ENCODE data around the gene PPP1R8. TPM values are rescaled to one million over a fixed set of nuclear protein-coding genes. Genes with fewer than 3 reads are reported as not detected.

The PPP1R8 gene
- total and polyA plus RNA-seq, 9 of the 15 experiments (the other 6 are each of a cell fraction or from before 2014, with no cell fraction given) = 16.2 to 107 (median 75.3) TPM

DNA sequence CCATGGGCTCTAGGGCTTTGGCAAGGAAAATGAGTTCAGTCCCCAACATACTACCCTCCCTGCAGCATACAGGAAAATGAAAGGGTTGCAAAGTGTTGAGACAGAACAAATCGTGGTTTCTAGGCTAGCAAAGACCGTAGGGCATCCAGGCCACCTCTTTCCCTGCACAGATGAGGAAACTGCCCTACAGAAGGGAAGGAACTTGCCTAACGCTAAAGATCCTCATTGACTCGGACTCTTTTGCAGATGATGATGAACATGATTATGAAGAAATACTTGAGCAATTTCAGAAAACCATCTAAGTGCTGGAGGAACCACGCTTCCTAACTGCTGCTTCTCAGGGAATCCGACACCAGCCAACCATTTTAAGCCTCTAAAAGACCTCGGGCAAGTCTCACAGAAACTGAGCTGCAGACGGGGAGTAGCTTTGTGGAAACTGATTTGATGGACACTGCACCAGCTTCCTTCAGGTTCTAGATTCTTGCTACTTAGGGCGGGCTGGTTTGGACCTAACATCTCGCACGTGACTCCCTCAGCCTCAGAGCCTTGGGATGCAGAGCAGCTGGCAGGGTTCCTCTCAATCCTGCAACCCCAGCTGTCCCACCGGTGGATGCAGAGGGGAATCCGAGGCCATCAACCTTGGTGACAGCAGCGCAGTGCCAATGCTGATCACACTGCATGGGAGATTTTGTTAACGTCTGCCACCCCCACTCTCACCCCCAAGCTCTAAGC, 55.2 kb downstream of the PPP1R8 start (continued):
- TF ChIP-seq ZKSCAN1 (IDR thresholded peaks at IDR 0.05; ENCODE audit: low read depth, low read length) = no peak
- TF ChIP-seq TOE1 (IDR thresholded peaks at IDR 0.05; ENCODE audit: borderline replicate concordance) = no peak
- no peak for TF ChIP-seq TOE1 (CRISPR knock-in tag; IDR thresholded peaks at IDR 0.05; ENCODE audit: borderline replicate concordance, low read depth)
- no peak for TF ChIP-seq ZNF583 (CRISPR knock-in tag; IDR thresholded peaks at IDR 0.05)

DNA sequence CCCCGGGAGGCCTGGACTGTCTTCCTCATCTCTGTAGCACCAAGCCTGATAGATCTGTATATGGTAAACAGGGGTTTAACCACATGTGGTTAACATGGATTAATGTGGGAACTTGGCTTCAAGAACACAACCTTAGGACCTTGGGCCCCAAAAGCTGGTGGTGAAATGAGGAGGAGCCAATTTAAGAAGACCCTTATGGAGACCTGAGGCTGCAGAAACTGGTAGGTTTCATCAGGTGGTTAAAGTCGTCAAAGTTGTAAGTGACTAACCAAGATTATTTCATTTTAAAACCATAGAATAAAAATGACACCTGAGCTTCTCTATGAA, 55.7 kb downstream of the PPP1R8 start:
- 75% methylated on average over 2 of the region's 2 CpGs for WGBS (ENCODE audit: insufficient coverage, low coverage, missing lambda C conversion rate)
- intact Hi-C loops (cut with micrococcal nuclease) = no loop called here
- H3K4me1 ChIP-seq (replicated peaks in 1 of 2; ENCODE audit: control insufficient read depth in 2 of 2, insufficient read depth in 2 of 2, low read length in 2 of 2) = peaks cover 0 to 13% of the 10 kb centered on the region in 2 experiments; a peak in 2 of 5 replicates
- no peaks in the 10 kb centered on the region for H3K79me2 ChIP-seq (ENCODE audit: control insufficient read depth, insufficient read depth, low read length)
- TF ChIP-seq SMAD3 (CRISPR knock-in tag; conservative IDR thresholded peaks at IDR 0.05) (no peak), KLF13 (tag; IDR thresholded peaks at IDR 0.05; ENCODE audit: borderline replicate concordance, low read depth) (no peak), CREB1 (IDR thresholded peaks at IDR 0.05) (no peak), CREB1 (CRISPR knock-in tag; IDR thresholded peaks at IDR 0.05) (no peak), RAD21 (CRISPR knock-in tag; conservative IDR thresholded peaks at IDR 0.05 in 1 of 2, IDR thresholded peaks at IDR 0.05 in 1 of 2) (no peak), BCL6 (CRISPR knock-in tag; IDR thresholded peaks at IDR 0.05) (no peak)
- H3K9me3 ChIP-seq (replicated peaks; ENCODE audit: control insufficient read depth, insufficient read depth, low read depth, low read length) = no peaks in the 10 kb centered on the region
- no peaks in the 10 kb centered on the region for H3K27me3 ChIP-seq (ENCODE audit: control insufficient read depth in 2 of 2, insufficient read depth in 2 of 2, low read length in 2 of 2)
- in situ Hi-C loops (cut with MboI) = no loop called here
- no peak overlapping the region for H2AFZ ChIP-seq (ENCODE audit: low read depth, low read length)
- no peak overlapping the region for H3K9ac ChIP-seq (ENCODE audit: insufficient read depth in 1 of 2, low read depth in 2 of 2, low read length in 2 of 2)
- no peaks in the 10 kb centered on the region for H4K20me1 ChIP-seq (replicated peaks; ENCODE audit: control insufficient read depth, insufficient read depth, low read length)
- H3K4me3 ChIP-seq = no peak overlapping the region
- ATAC-seq (no peak), DNase-seq (ENCODE audit: extremely low read depth in 1 of 4, low spot score in 3 of 4) (no peak), FAIRE-seq (no peak)
- H3K4me2 ChIP-seq (ENCODE audit: insufficient read depth, low read length) = no peak overlapping the region
- peaks cover 4% of the 10 kb centered on the region for H3K9me1 ChIP-seq (ENCODE audit: control insufficient read depth, insufficient read depth, low read length)
- peaks cover 67% of the 10 kb centered on the region for H3K36me3 ChIP-seq (ENCODE audit: control insufficient read depth, insufficient read depth, low read length)
- ChIA-PET POLR2A (interaction anchor here (0.6 to 2.3 kb wide), 8 partner anchors 10 to 748 kb away, joined by 3 to 16 read pairs (median 4); no protein-coding TSS in a partner anchor), CTCF (ENCODE audit: low intra/inter-chr PET ratio) (no interaction called here)
- BruUV-seq (replicated peaks) = no TSS peak
- no peak overlapping the region for H3K27ac ChIP-seq (ENCODE audit: extremely low read depth, low read depth, low read length)

All from K562 (cell line).